ENCODE data around the gene KRT35.

Gene KRT35

GRCh38 chr17:41486316-41486715 lies 5.4 kb upstream of the KRT35 start:
- no peak for DNase-seq

DNA sequence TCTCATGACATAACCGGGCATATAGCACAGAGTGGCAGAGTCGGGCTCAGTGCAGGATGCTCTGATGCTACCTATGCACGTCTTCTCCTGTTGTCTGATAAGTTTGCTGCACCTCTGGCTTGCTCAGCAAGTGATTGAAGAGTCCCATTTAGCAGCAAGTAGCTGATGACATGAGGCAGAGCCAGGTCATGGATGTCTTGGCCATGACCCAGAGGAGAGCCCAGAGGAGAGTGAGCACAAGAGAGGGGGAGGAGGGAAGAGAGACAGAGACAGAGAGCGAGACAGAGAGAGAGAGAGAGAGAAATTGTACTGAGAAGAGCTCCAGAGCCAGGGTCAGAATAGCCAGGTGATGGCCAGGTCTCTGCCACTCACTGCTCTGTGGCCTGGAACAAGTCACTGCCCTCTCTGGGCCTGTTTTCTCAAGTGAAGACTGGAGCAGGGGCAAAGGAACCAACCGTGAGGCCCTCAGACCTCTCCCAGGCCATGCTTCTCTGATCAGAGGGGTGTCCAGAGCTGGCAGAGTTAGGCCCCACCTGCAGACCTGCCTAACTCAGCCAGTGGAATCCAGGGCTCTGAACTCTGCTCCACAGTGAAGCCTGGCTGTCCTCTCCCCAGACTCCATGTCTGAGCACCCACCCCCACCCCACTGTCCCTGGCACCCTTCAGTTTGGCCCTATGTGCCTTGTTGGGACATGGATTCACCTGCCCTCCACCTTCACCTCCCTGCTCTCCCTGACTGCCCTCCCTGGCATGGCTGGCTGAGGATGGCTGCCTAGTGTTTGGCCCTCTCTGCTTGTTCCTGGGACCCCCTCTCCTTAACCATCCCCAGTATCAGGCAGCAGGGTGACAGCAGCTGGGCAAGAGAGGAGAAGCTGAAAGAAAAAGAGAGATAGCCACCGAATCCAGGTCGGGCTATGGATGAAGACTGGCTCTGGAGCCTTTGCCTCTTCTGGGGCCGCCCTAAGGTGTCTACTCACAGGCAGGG lies 4.3 kb upstream of the KRT35 start:
- DNase-seq, result no peak

DNA sequence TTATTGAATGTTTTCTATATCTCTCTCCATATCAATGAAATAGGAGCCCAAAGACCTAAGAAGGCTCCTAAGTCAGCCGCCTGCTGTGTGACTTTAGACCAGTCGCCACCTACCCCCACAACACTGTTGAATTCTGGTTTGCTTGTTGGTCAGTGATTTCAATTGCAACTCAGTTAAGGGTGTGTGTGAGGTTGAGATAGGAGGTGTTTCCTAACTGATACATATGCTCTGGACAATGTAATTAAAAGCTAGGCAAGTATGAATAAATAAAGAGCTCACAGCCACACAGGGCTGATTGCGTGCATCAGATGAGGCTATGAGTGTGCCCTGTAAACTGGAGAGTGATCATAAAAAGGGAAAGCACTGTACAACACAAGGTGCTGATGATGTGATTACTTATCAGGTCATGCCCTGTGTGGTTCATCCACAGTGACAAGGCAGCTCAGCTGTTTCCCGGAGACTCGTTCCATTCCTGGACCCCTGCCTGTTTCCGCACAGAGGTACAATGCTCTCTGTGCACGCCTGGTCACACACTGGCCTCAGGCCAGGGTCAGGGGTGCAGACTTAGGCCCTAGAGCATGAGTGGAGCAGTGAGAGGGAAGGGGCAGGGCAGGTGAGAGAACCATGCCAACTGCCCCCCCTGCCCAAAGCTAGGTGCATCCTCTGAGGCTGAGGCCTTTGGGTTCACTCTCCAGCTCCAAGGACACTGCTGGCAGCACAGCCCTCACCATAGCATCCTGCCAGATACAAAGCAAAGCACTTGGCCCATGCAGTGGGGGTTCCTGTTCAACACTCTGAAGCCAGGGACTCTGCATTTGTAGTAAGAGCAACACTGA lies 3.3 kb upstream of the KRT35 start:
- DNase-seq, result no peak

DNA sequence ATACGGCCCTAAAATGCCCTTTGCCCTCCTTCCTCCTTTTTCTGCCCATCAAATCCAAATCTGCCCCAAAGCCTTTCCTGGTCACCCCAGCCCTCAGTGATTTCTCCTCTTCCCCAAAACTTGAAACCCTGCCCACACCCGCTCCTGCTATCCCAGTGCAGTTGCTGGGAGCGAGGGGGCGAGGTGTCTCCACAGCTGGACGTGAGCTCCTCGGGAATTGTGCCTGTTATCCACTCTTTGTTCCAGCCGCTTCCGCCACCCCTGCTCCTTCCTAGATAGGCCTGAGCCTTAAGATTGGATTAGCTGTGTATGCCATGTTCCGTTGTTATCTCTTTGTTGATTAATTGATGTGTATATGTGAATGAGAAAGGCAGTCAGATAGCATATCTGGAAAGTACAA lies 2.6 kb upstream of the KRT35 start:
- no peak for DNase-seq

GRCh38 chr17:41480581-41480980 lies 370 bp downstream of the KRT35 start:
- no peak for DNase-seq

DNA sequence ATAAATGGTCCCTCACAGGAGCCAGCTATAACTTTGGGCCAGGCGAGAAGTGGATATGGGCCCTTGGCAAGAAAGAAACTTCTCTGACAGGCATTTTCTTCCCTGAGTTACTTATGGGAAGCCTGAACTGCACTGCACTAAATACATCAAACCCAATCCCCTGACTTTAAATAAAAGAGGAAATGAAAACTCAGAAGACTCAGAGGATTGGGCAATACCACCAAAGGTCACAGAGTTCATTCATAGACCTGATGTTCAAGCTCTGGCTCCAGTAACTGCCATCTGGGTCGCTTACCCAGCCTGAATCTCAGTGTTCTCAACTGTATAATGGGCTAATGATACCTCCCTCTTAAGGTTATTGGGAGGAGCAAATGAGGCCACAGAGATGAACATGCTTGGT lies 815 bp downstream of the KRT35 start:
- DNase-seq, result no peak

DNA sequence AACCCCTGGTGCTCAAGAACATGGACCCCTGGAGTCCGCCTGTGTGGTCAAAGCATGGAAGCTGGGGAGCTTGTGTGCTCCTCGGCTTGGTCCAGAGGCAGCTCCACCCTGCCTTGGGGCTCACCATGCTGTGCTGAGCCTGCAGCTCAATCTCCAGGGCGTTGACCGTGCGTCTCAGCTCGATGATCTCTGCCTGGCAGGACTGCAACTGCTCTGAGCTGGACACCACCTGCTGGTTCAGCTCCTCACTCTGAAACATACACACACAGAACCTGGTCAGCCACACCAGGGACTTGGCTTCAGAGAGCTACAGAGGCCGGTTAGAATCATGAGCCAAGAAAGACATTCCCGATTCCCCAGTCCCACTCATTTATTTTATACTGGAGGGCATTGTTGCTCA lies 2.7 kb downstream of the KRT35 start:
- DNase-seq, result no peak

DNA sequence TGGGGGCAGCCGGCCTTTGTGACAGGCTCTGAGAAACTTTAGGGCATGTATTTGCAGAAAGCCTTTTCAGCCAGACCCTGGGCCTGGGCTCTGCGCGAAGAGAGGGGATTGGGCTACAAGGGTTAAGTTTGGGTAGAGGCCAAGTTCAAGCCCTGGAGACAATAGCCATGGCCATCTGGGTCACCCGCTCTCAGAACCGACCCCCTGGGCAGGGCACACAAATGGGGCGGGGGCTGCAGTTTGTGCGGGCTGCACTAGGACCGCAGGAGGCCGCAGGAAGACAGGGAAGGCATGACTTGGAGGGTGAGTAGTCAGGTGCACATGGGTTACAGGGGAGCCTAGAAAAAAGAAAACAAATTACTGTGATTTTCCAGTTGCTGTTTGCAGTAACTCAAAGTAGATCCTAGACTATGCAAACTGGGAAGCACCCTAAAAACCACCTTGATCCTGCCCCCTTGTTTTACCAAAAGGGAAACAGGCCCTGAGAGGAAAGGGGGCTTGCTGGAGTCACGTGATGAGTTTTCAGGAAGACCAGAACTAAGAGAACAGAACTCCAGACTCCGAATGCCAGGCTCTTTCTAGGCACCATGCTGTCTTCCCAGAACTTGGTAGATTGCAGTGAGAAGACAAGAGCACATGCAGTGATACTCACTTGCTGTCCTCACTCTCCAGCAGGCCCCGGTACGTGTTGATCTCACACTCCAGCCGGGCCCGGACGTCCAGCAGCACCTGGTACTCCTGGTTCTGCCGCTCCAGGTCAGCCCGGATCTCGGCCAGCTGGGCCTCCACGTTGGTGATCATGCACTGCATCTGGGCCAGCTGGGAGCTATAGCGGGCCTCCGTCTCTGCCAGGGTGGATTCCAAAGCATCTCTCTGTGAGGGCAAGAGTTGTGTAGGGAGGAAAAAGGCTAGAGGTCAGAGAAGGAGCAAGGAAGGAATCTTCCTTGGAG lies 3.8 kb downstream of the KRT35 start:
- DNase-seq, result no peak

DNA sequence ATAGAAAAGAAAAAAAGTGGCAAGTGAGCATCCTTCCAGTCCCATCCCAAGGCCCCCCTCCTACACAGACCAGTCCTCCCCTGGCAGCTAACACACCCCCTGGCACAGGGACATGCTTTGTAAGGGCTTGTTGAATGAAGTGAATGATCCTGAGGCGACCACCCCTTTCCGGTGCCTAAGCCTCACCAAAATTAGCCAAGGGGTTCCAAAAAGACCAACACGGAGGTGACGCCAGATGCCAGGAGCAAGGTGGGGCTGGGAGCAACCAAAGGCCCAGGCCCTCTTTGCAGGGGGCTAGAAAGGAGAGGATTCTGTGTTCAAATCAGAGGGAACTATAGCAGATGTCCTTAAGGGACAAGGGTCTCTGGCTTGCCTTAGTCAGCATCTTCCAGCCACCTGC lies 5.5 kb downstream of the KRT35 start:
- no peak for DNase-seq

DNA sequence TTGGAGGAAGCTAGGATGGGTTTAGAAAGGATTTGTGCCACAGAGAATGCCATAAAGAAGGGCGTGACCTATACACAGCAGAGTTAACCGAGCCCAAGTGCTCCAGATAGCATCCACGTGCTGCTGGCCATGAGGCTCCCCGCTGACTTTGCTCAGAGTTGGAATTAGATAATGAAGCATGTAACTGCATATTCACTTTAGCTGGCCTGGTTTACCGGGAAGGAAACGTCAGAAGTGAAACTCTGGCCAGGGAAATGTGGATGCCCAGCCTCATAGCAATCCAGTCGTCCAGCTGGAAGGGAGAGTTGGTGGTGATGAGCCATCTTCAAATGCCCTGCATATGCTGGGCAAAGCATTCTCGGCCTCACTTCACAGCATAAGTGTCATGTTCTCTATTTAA lies 6.1 kb downstream of the KRT35 start:
- no peak for DNase-seq

GRCh38 chr17:41468346-41468745 lies 12.6 kb downstream of the KRT35 start:
- peak; percentile 4 for DNase-seq

DNA sequence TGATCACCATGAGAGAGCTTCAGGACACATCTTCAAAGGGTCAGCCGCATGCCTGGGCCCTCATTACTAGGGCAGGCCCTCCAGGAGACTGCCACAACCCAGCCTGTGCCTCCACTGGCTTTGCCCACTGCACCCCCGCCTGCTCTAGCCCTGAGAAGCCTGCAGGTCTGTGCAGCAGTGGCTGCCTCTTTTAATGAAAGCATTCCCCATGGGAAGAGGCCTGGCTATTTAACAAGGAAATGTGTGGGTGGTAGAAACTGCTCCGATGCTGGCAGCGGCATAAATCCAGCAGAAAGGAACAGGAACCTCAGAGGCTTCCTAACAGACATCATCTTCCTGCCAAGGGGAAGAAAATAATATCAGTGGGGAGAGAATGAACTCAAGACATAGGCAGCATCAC lies 13.4 kb downstream of the KRT35 start:
- DNase-seq, result no peak

DNA sequence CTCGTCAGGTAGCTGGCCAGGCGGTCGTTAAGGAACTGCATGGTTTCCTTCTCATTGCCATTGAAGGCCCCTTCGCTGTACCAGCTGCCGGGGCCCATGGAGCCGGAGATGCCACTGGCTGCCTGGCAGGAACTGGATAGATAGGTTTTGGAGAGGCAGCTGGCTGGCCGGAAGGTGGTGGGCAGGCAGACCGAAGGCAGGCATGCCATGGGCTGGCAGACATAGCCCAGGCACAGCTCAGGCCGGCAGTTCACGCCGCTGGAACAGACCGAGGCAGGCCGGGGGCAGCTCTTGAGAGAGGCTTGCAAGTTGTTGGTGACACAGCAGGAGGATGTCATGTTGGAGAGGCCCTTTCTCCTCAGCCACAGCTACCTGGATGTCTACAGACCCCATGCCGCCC lies 14.0 kb downstream of the KRT35 start, which contains the start of gene KRT32:
TSS of gene KRT32 (minus strand) at position 399 of the 400 bp plus-strand sequence. CDS start at position 338, 61 bp downstream.
- DNase-seq, result no peak

- DNase-seq, result peak; percentile 74
Observed at GRCh38 chr17:41464682-41465081, 16.3 kb downstream of the KRT35 start.

DNA sequence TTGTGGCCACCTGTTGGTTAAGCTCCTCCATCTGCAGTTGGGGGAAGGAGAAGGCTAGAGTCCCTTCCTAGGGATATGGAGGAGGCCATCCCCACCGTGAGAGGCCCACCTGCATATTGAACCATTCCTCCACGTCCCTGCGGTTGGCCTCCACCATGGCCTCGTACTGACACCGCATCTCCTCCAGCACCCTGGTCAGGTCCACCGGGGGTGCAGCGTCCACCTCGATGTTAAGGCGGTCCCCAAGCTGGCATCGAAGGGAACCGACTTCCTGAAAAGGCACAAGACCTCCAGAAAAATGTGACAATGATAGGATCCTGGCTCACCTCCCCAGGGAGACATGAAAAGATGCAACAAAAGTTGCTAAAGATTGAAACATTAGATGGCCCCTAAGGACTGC lies 16.8 kb downstream of the KRT35 start:
- no peak for DNase-seq

DNA sequence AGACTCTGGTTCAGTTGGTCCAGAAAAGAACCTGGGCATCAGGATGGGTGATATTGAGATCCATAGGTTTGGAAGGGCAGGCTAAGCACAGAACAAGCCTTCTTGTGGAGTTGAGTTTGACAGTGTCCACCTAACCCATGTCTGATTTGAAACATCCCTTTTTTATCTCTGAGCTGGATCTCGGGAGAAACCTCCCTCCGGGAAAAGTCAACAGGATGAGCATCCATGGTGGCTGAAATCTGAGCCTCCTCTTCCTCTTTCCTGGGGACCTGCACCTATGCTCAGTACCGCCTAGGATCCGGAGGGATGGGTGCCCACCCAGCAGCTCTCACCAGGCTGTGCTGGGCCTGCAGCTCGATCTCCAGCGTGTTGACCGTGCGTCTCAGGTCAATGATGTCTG lies 17.2 kb downstream of the KRT35 start:
- no peak for DNase-seq

GRCh38 chr17:41462705-41463104 lies 18.2 kb downstream of the KRT35 start:
- no peak for DNase-seq

GRCh38 chr17:41457676-41458075 lies 23.3 kb downstream of the KRT35 start:
- peak; percentile 38 for DNase-seq

DNA sequence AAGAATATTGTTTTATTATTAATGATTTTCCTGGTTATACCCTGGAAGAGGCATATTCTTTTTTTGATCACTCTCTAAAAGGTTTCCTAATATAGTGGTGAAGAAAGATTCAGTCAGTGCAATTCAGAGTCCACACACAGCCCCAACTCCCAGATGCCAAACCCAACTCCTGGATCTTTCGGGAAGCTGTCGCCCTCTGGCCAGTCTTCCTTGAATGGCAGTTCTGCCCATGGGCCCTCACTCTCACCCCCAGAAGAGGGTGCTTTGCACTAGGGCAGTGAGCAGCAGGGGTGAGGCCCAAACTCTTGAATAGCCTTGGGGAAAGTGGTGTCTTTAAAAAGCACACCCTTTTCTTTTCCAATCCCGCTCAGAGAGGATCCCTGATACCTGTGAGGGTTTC lies 24.7 kb downstream of the KRT35 start:
- no peak for DNase-seq

- peak; percentile 27 for DNase-seq
Observed at GRCh38 chr17:41455236-41455635, 25.7 kb downstream of the KRT35 start.

DNA sequence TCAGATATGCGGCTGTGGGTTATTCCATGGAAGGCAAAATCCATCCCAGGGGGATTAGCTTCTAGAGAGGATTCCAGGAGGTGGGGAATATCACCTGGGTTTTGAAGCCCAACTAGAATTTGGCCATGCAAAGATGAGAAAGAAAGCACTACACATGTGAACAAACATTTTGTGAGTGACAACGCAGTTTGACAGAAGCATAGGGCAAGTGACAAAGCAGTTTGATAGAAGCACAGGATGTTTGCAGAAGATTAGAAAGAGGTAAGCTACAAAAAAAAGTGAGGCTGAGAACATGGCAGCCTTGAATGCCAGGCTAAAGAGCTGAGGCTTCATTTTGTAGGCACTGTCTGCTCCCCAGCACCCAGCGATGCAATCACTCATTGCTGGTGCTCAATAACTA lies 27.9 kb downstream of the KRT35 start:
- DNase-seq, result no peak

DNA sequence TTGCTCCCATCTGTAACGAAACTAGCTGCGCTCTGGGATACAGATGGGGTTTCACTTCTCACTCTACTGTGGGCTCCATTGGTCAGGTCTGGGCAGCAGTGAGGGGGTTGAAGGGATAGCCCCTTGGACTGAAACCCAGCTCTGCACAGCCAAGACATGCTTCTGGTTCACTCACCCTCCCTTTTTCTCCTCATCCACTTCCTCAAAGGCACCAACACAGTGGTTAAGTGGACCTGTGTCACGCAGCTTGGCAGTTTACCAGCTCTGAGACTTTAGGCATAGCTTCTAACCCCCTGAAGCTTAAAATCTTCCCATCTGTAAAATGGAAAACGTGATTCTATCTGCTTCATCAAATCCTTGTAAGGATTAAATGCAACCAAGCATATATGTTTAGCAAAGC lies 28.7 kb downstream of the KRT35 start:
- DNase-seq, result no peak
